CD4-positive, alpha-beta T cell (primary cell): ENCODE measurements around the gene TNS1. TPM values are rescaled to one million over a fixed set of nuclear protein-coding genes. Genes with fewer than 3 reads are reported as not detected.

ENCODE experiments used
- ATAC-seq: fragments of 200-7000 bp; cut with Tn5 transposase; one replicate; pipeline ENCODE4 v1.10.0; 2022; ENCODE audit warnings: mild to moderate bottlenecking; ENCODE audit not compliant: poor library complexity
- CTCF ChIA-PET: fragments of 350-600 bp; sonication (Branson Sonifier 250); formaldehyde crosslinking; loops from one replicate; lab custom pipeline; 2021; ENCODE audit warnings: antibody characterized with exemption, inconsistent platforms; lab: Charles Lee
- POLR2A ChIA-PET: fragments of 350-600 bp; sonication (Branson Sonifier 250); formaldehyde crosslinking; loops from one replicate; lab custom pipeline; 2021; ENCODE audit warnings: antibody characterized with exemption, inconsistent platforms; lab: Charles Lee
- DNase-seq, 14 experiments: peaks; one replicate each; pipeline ENCODE4 v3.0.0-alpha.2; 2013 to 2020; ENCODE audit warnings: mixed read lengths in 2 of 14
- H3K27ac ChIP-seq, 2 donors: one replicate each; pipeline versions ENCODE4 v1.5.1 to v1.7.0; 2013; ENCODE audit warnings: low read length in 2 of 2, low read depth in 1 of 2, mild to moderate bottlenecking in 1 of 2
- H3K27me3 ChIP-seq, 2 experiments: 1 replicate in 1 of 2; 2 replicates in 1 of 2; pipeline versions ENCODE4 v1.6.1 to v1.7.0; 2013; ENCODE audit warnings: low read length in 2 of 2, control low read depth in 1 of 2, mild to moderate bottlenecking in 1 of 2, moderate library complexity in 1 of 2; ENCODE audit not compliant: insufficient read depth in 2 of 2, control insufficient read depth in 1 of 2
- H3K36me3 ChIP-seq: one replicate; pipeline ENCODE4 v1.6.1; 2013; ENCODE audit warnings: low read length, control low read depth; ENCODE audit not compliant: insufficient read depth
- H3K4me1 ChIP-seq: one replicate; pipeline ENCODE4 v1.6.1; 2013; ENCODE audit warnings: low read length, control low read depth; ENCODE audit not compliant: insufficient read depth
- H3K4me3 ChIP-seq: one replicate; pipeline ENCODE4 v1.5.1; 2013; ENCODE audit warnings: mild to moderate bottlenecking, low read length, moderate library complexity
- H3K9me3 ChIP-seq, 2 experiments: 1 replicate in 1 of 2; 2 replicates in 1 of 2; pipeline versions ENCODE4 v1.6.1 to v1.7.0; 2013; ENCODE audit warnings: low read length in 2 of 2, mild to moderate bottlenecking in 2 of 2, control low read depth in 1 of 2, moderate library complexity in 1 of 2; ENCODE audit not compliant: control insufficient read depth in 1 of 2, insufficient read depth in 1 of 2
- H3K27ac Mint-ChIP-seq: one replicate; pipeline ENCODE4 v1.8.0; 2020; ENCODE audit warnings: mixed read lengths
- H3K27me3 Mint-ChIP-seq: one replicate; pipeline ENCODE4 v1.8.0; 2021; ENCODE audit warnings: mixed read lengths
- H3K36me3 Mint-ChIP-seq: one replicate; pipeline ENCODE4 v1.8.0; 2021; ENCODE audit warnings: low read depth, mixed read lengths
- H3K4me1 Mint-ChIP-seq: one replicate; pipeline ENCODE4 v1.8.0; 2021; ENCODE audit warnings: low read depth, mixed read lengths
- H3K4me3 Mint-ChIP-seq: one replicate; pipeline ENCODE4 v1.8.0; 2020; ENCODE audit warnings: mild to moderate bottlenecking, mixed read lengths
- H3K9me3 Mint-ChIP-seq: one replicate; pipeline ENCODE4 v1.8.0; 2020; ENCODE audit warnings: mixed read lengths
- intact Hi-C, 2 experiments: fragments of 100-400 bp; cut with DNase I in 1 of 2; cut with micrococcal nuclease in 1 of 2; formaldehyde crosslinking; loops; one replicate each; pipeline versions ENCODE4 v1.15.1 to v1.9.0; 2023 to 2025; cut with DNase I, micrococcal nuclease
- total RNA-seq, 174 experiments: library from RNA in 2 of 174; stranded (reverse) in 2 of 174; gene quantifications; one replicate each; pipeline ENCODE4 v1.2.3 and lab custom pipeline; 2021 to 2026
- TF ChIP-seq, protein P1 (sequence below): fragments of 200-600 bp; IDR thresholded peaks from one replicate; pipeline ENCODE4 v1.8.0; 2022; ENCODE audit warnings: antibody characterized with exemption, mild to moderate bottlenecking

TNS1 gene
- total RNA-seq, 2 experiments from 2014 or later, result 0.25 to 0.34 TPM

DNA sequence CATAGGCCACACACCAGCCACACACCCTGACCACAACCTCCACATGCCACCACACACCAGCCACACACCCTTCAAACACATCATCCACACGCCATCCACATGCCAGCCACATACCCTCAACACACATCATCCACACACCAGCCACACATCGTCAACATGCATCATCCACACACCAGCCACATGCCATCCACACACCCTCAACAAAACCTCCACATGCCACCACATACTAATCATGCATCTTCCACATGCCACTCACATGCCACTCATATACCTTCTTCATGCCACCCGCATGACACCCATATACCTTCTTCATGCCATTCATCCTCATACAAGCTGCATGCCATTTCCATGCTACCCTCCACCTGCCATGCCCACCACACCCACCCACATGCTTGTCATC, 12.4 kb downstream of the TNS1 start:
- no peaks in the 10 kb centered on the region for H3K9me3 ChIP-seq
- no peaks in the 10 kb centered on the region for H3K4me1 Mint-ChIP-seq
- ChIA-PET POLR2A (no interaction called here), CTCF (no interaction called here)
- H3K27me3 Mint-ChIP-seq, result peaks cover 11% of the 10 kb centered on the region
- no peaks in the 10 kb centered on the region for H3K36me3 ChIP-seq
- H3K27me3 ChIP-seq, result no peaks in the 10 kb centered on the region
- no peak overlapping the region for H3K4me3 ChIP-seq
- H3K4me1 ChIP-seq, result no peaks in the 10 kb centered on the region
- H3K27ac Mint-ChIP-seq, result no peak overlapping the region
- ATAC-seq (no peak), DNase-seq (no peak)
- H3K9me3 Mint-ChIP-seq, result no peaks in the 10 kb centered on the region
- intact Hi-C loops, result no loop called here
- H3K4me3 Mint-ChIP-seq, result no peak overlapping the region
- H3K27ac ChIP-seq, result no peak overlapping the region
- no peaks in the 10 kb centered on the region for H3K36me3 Mint-ChIP-seq
- TF ChIP-seq, protein P1, sequence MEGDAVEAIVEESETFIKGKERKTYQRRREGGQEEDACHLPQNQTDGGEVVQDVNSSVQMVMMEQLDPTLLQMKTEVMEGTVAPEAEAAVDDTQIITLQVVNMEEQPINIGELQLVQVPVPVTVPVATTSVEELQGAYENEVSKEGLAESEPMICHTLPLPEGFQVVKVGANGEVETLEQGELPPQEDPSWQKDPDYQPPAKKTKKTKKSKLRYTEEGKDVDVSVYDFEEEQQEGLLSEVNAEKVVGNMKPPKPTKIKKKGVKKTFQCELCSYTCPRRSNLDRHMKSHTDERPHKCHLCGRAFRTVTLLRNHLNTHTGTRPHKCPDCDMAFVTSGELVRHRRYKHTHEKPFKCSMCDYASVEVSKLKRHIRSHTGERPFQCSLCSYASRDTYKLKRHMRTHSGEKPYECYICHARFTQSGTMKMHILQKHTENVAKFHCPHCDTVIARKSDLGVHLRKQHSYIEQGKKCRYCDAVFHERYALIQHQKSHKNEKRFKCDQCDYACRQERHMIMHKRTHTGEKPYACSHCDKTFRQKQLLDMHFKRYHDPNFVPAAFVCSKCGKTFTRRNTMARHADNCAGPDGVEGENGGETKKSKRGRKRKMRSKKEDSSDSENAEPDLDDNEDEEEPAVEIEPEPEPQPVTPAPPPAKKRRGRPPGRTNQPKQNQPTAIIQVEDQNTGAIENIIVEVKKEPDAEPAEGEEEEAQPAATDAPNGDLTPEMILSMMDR, result no peak

DNA sequence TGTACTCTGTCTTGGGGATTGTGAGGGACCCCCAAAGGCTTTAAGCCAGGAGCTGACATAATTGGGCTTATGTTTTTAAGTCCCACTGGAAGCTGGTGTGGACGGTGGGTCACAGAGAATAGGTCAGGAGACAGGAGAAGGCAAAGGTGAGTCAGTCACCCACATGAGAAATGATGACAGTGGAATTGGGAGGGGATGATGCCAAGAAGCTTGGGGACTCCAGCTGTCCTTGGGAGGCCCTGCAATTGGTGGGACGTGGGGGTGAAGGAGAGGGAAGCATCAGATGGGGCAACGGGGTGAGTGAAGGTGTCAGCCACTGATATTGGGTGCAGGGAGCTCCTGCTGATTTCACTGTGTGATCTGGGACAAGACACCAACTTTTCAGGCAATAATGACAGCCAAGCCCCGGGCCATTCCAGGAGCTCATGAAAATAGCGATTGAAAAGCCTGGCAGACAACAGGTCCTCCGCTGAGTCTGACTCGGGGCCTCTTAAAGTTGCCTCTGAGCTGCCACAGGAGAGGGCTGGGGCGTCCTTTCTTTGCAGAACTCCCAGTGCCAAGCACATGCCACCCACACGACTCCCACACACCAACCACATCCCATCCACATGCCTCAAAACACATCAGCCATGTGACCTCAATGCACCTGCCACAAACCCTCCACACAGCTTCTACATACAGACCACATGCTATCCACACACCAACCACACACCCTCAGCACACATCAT, 13.4 kb downstream of the TNS1 start:
- no peaks in the 10 kb centered on the region for H3K4me1 Mint-ChIP-seq
- no peak overlapping the region for H3K4me3 Mint-ChIP-seq
- Histone ChIP-seq H3K27ac (no peak overlapping the region), H3K36me3 (no peaks in the 10 kb centered on the region), H3K9me3 (no peaks in the 10 kb centered on the region), H3K27me3 (no peaks in the 10 kb centered on the region), H3K4me3 (no peak overlapping the region), H3K4me1 (no peaks in the 10 kb centered on the region)
- no peaks in the 10 kb centered on the region for H3K36me3 Mint-ChIP-seq
- no peak overlapping the region for H3K27ac Mint-ChIP-seq
- no peak for ATAC-seq
- ChIA-PET POLR2A (no interaction called here), CTCF (no interaction called here)
- H3K9me3 Mint-ChIP-seq, result no peaks in the 10 kb centered on the region
- intact Hi-C loops, result loop anchor here in 1 of 2 experiments (2.0 kb wide), 1 partner anchor 201 kb away; no protein-coding TSS in a partner anchor
- TF ChIP-seq, protein P1, result no peak
- DNase-seq, result no peak
- peaks cover 11% of the 10 kb centered on the region for H3K27me3 Mint-ChIP-seq

GRCh38 chr2:217988840-217989204, 14.0 kb downstream of the TNS1 start:
- H3K4me1 Mint-ChIP-seq, result no peaks in the 10 kb centered on the region
- H3K4me3 ChIP-seq, result no peak overlapping the region
- no peak overlapping the region for H3K27ac Mint-ChIP-seq
- H3K9me3 ChIP-seq, result no peaks in the 10 kb centered on the region
- H3K27me3 Mint-ChIP-seq, result peaks cover 10% of the 10 kb centered on the region
- ATAC-seq (no peak), DNase-seq (no peak)
- H3K4me3 Mint-ChIP-seq, result no peak overlapping the region
- no peaks in the 10 kb centered on the region for H3K36me3 Mint-ChIP-seq
- no peak overlapping the region for H3K27ac ChIP-seq
- no peaks in the 10 kb centered on the region for H3K27me3 ChIP-seq
- CTCF ChIA-PET, result no interaction called here
- no peaks in the 10 kb centered on the region for H3K9me3 Mint-ChIP-seq
- no peaks in the 10 kb centered on the region for H3K4me1 ChIP-seq
- intact Hi-C loops, result loop anchor here in 1 of 2 experiments (2.0 kb wide), 1 partner anchor 200 kb away; no protein-coding TSS in a partner anchor
- TF ChIP-seq, protein P1, result peak; percentile 32
- no peaks in the 10 kb centered on the region for H3K36me3 ChIP-seq
- POLR2A ChIA-PET, result no interaction called here
